Fibroblast of pulmonary artery (primary cell): ENCODE data around the gene SLC22A4.

Experiments used
- DNase-seq: peaks from one replicate; pipeline ENCODE4 v3.0.0-alpha.2; 2010; ENCODE audit warnings: low read depth
- H3K4me3 ChIP-seq: replicated peaks from 2 replicates; pipeline ENCODE4 v1.5.1; 2011; ENCODE audit warnings: low read depth, mild to moderate bottlenecking, control low read depth, low read length, moderate library complexity
- CTCF ChIP-seq: IDR thresholded peaks from 2 replicates; pipeline ENCODE4 v1.5.1; 2011; ENCODE audit warnings: mild to moderate bottlenecking, control low read depth, low read length, inconsistent platforms; ENCODE audit errors: missing control alignments

SLC22A4 gene

GRCh38 chr5:132297211-132297940, 3.2 kb downstream of the SLC22A4 start:
- no peak for TF ChIP-seq CTCF
- DNase-seq = no peak
- no peak overlapping the region for H3K4me3 ChIP-seq

- TF ChIP-seq CTCF = no peak
- DNase-seq = peak; percentile 47
Measured at GRCh38 chr5:132298298-132299212, 4.4 kb downstream of the SLC22A4 start.

GRCh38 chr5:132299917-132300316, 5.7 kb downstream of the SLC22A4 start:
- no peak for DNase-seq
- TF ChIP-seq CTCF = no peak
- H3K4me3 ChIP-seq = no peak overlapping the region

More at GRCh38 chr5:132298298-132299212, 4.4 kb downstream of the SLC22A4 start:
- H3K4me3 ChIP-seq = no peak overlapping the region

GRCh38 chr5:132300577-132301343, 6.6 kb downstream of the SLC22A4 start:
- H3K4me3 ChIP-seq = no peak overlapping the region
- TF ChIP-seq CTCF = no peak
- no peak for DNase-seq

- DNase-seq = no peak
- no peak overlapping the region for H3K4me3 ChIP-seq
- no peak for TF ChIP-seq CTCF
Measured at GRCh38 chr5:132301344-132302271, 7.4 kb downstream of the SLC22A4 start.

GRCh38 chr5:132302413-132302812, 8.2 kb downstream of the SLC22A4 start:
- TF ChIP-seq CTCF = no peak
- no peak overlapping the region for H3K4me3 ChIP-seq
- DNase-seq = no peak
